GM19240 (cell line): Measurements from ENCODE around the gene DHRS1.
"Not testable (repeated sequence)": the region's sequence is repeated elsewhere in the genome, so short reads cannot be mapped to it uniquely, and the experiment has no call there.

Source experiments
- DNase-seq: peaks from one replicate; pipeline ENCODE4 v3.0.0; 2011; ENCODE audit warnings: low spot score; ENCODE audit not compliant: insufficient read length

DHRS1 gene

DNA sequence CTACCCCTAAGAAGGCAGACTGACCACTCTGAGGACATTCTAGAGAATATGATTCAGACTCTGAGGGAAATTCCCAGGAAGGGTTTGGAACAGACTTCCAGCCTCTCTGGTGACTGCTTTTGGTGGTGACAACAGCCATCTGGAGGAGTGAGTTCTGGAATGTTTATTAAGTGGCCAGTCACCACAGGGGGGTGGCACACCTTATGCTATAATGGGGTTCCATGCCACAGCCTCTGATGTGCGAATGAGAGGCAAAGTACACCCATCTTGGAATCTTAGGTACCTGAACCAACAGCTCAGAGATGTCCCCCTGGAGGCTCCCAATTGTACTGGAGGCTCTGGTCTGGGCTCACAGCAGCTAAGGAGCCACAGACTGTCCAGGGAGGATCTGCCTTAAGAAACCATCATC, 47.7 kb downstream of the DHRS1 start:
- no peak for DNase-seq

DNA sequence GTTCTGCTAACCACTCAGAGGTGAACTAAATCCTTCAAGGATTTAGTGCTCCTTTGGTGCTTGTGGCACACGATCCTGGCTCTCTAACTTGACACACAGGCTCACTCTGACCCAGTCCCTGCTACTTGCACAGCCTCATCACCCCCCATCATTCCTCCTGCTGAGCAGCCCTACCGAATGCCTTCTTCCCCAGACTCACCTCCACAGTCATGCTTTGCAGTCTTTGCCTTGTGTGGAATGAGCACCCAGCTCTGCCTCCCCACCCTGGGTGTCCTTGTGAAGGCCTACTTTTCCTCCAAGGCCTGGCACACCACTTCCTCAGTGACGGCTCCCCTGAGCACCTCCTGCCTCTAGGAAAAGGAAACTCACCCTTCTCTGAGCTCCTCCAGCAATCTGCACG, 49.2 kb downstream of the DHRS1 start:
- no peak for DNase-seq

DNA sequence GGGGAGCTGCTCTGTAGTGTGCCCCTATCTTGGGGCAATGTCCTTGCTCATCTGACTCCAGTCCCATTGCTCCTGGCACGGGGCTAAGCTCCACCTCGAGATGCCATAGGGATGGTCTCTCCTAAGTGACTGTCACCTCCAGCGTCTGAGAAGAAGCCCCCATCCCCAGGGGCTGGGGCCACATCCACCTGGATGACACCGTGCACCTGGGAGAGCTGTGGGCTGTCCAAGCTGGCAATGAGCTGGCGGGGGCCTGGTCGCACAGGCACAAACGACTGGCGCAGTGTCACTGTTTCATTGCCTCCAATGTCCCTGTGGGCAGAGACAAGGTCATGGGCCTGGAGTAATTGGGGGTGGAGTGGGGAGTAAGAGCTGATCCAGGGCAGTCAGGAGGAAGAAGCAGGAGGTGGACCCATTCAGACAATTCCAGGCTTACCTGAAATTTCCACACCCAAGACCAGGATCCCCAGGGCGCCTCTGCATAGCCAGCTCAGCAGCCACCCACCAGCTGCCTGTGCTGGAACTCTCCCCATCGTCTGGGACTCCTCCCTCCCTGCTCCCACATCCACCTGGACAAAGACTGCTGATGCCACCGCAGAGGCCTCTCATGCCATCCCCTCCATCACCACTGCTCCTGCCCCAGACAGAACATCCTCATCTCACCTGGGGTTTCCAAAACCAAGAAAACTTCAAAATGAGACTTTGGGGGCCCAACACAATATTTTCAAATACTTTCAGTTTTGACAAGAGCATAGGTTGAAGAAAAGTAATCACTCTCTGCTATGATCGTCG, 50.2 kb downstream of the DHRS1 start:
- no peak for DNase-seq

DNA sequence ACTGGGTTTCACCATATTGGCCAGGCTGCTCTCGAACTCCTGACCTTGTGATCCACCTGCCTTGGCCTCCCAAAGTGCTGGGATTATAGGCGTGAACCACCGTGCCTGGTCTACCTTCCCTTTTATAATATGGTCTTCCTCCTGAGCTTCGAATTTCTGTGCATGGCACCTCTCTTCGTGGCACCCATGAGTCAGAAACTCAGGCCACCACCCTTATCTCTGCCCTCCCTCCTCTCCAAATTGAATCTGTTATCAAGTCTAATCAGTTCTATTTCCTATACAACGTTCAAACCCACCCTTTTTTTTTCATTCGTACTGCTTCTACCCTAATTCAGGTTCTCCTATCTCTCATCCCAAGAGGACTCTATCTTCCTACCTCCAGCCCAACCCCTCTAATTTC, 52.2 kb downstream of the DHRS1 start:
- DNase-seq, result no peak

DNA sequence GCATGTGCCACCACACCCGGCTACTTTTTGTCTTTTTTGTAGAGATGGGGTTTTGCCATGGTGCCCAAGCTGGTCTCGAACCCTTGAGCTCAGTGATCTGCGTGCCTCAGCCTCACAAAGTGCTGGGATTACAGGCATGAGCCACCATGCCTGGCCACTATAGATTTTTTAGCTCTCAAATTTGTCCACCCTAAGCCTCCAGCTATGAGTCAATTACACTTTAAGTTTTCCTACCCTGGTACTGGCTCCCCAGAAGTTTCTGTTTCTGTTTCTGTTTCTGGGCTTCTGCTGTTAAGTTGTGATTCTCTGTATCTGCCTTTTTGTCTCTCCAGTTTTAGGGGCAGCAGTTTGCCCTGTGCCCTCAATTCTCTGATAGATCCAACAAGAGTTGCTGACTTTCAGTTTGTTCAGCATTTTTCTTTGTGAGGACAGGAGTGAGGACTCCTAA, 52.8 kb downstream of the DHRS1 start:
- peak; percentile 61 for DNase-seq

DNA sequence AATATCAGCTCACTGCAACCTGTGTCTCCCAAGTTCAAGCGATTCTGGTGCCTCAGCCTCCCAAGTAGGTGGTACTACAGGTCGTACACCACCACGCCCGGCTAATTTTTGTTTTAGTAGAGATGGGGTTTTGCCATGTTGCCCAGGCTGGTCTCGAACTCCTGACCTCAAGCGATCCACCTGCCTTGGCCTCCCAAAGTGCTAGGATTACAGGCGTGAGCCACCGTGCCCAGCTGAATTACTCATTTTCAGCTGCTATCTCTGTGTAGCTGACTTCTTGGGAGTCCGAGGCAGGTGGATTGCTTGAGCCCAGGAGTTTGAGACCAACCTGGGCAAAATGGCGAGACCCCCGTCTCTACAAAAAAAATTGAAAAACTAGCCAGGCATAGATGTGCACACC, 54.2 kb downstream of the DHRS1 start:
- DNase-seq, result not testable (repeated sequence)

DNA sequence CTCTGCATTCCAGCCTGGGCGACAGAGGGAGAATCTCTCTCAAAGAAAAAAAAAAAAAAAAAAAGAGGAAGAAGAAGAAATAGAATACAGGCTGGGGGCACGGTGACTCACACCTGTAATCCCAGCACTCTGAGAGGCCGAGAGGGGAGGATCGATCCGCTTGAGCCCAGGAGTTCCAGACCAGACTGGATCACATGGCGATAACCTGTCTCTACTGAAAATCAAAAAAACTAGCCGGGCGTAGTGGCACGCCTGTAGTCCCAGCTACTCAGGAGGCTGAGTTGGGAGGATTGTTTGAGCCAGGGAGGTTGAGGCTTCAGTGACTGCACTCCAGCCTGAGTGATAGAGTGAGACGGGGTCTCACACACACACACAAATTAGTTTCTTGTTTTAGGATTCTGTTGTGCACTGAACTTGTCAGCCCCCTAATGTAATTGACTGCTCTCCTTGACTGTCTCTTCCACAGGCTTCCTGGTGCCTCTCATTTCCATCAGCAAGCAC, 56.2 kb downstream of the DHRS1 start:
- DNase-seq, result no peak

DNA sequence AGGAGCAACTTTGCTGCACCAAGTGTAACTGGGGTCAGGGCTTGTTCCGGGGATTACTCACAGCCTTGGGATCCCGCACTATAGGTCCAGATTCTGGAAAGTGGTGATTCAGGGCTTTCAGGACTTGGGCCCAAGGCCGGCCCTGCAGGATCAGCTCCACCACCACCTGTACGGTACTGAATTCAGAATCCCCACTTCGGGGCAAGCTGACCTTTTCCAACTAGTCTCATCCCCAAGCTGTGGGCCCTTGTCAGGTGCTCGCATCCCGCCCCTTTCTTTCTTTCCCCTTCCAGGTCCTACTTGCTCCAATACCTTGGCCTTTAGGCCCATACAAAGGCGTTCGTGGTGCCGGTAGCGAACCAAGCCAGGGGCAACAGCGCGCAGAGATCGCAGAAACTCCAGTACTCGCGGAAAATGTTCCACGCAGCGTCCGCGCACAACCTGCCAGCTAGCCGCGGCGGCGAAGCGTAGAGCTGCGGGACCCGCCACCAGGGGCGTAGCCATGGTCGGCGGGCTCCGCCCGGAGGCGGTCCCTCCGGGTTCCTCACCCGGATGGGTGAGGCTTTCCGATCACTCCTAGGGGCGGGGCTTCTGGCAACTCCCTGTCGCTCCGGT, 57.6 kb downstream of the DHRS1 start:
- peak; percentile 80 for DNase-seq
